Endodermal cell (in vitro differentiated cells): Measurements from ENCODE around the gene STK17B. TPM values are rescaled to one million over a fixed set of nuclear protein-coding genes. Genes with fewer than 3 reads are reported as not detected.

ENCODE experiments used
- DNase-seq: peaks from one replicate; pipeline ENCODE4 v3.0.0-alpha.2; 2017
- H3K27ac ChIP-seq: 2 replicates; pipeline ENCODE4 v1.5.1; 2013; ENCODE audit warnings: mild to moderate bottlenecking, low read depth, low read length, moderate library complexity
- H3K27me3 ChIP-seq: 2 replicates; pipeline ENCODE4 v1.6.1; 2013; ENCODE audit warnings: mild to moderate bottlenecking, low read length, moderate library complexity; ENCODE audit not compliant: insufficient read depth, control insufficient read depth, poor library complexity, severe bottlenecking
- H3K36me3 ChIP-seq: 2 replicates; pipeline ENCODE4 v1.7.0; 2013; ENCODE audit warnings: mild to moderate bottlenecking, low read length, moderate library complexity; ENCODE audit not compliant: control insufficient read depth, insufficient read depth
- H3K4me1 ChIP-seq: one replicate; pipeline ENCODE4 v1.7.0; 2013; ENCODE audit warnings: low read length; ENCODE audit not compliant: control insufficient read depth, insufficient read depth
- H3K4me3 ChIP-seq: 2 replicates; pipeline ENCODE4 v1.5.1; 2013; ENCODE audit warnings: mild to moderate bottlenecking, low read length, moderate library complexity
- H3K9ac ChIP-seq: 2 replicates; pipeline ENCODE4 v1.6.1; 2013; ENCODE audit warnings: mild to moderate bottlenecking, low read length, moderate library complexity; ENCODE audit not compliant: poor library complexity, severe bottlenecking; ENCODE audit errors: extremely low read depth
- H3K9me3 ChIP-seq: 2 replicates; pipeline ENCODE4 v1.6.1; 2013; ENCODE audit warnings: mild to moderate bottlenecking, low read length, moderate library complexity; ENCODE audit not compliant: control insufficient read depth
- H3K27ac Mint-ChIP-seq: 2 replicates; pipeline ENCODE4 v1.8.0; 2020; ENCODE audit warnings: mixed read lengths
- H3K27me3 Mint-ChIP-seq: 2 replicates; pipeline ENCODE4 v1.8.0; 2021; ENCODE audit warnings: mild to moderate bottlenecking, mixed read lengths; ENCODE audit not compliant: insufficient read depth
- H3K36me3 Mint-ChIP-seq: 2 replicates; pipeline ENCODE4 v1.8.0; 2020; ENCODE audit warnings: low read depth, mixed read lengths
- H3K4me1 Mint-ChIP-seq: 2 replicates; pipeline ENCODE4 v1.8.0; 2020; ENCODE audit warnings: mixed read lengths
- H3K4me3 Mint-ChIP-seq: 2 replicates; pipeline ENCODE4 v1.8.0; 2020; ENCODE audit warnings: mild to moderate bottlenecking, moderate library complexity, mixed read lengths
- H3K9me3 Mint-ChIP-seq: 2 replicates; pipeline ENCODE4 v1.8.0; 2020; ENCODE audit warnings: mild to moderate bottlenecking, mixed read lengths
- CTCF ChIP-seq: fragments of 200-600 bp; sonication (generic); conservative IDR thresholded peaks from 2 replicates; pipeline ENCODE4 v1.5.0; 2021; ENCODE audit warnings: antibody characterized with exemption, mild to moderate bottlenecking
- WGBS, 2 experiments: methylation state at CpG; one replicate each; pipeline versions ENCODE4 v1.1.5 to v1.1.7; 2013; ENCODE audit warnings: missing lambda C conversion rate in 2 of 2, mixed read lengths in 1 of 2; ENCODE audit not compliant: insufficient coverage in 1 of 2, insufficient read length in 1 of 2; 5-methylcytosine and 5-hydroxymethylcytosine counted together
- total RNA-seq, 2 donors: library from RNA; stranded (reverse); fragmentation: NEBNext Ultra II Directional in 1 of 2; extraction: Animal tissue kit (Norgen Biotek cat#: 25700) in 1 of 2; gene quantifications; 2 replicates in 1 of 2; 3 replicates in 1 of 2; pipeline ENCODE4 v1.2.1, GENCODE V29; 2021

STK17B gene
- total RNA-seq, 2 donors from 2014 or later: 6.2 to 10.8 TPM

GRCh38 chr2:196137271-196137670, 34.1 kb downstream of the STK17B start:
- WGBS, 2 experiments: 93 to 94% methylated on average over 2 of the region's 2 CpGs
- Histone ChIP-seq H3K9me3 (peaks cover 13% of the 10 kb centered on the region), H3K36me3 (peaks cover 6% of the 10 kb centered on the region), H3K27ac (no peak overlapping the region), H3K4me1 (no peaks in the 10 kb centered on the region), H3K27me3 (no peaks in the 10 kb centered on the region), H3K4me3 (no peak overlapping the region), H3K9ac (no peak overlapping the region)
- Mint-ChIP-seq H3K27me3 (no peaks in the 10 kb centered on the region), H3K9me3 (peaks cover 15% of the 10 kb centered on the region), H3K4me1 (no peaks in the 10 kb centered on the region), H3K36me3 (peaks cover 60% of the 10 kb centered on the region), H3K4me3 (no peak overlapping the region), H3K27ac (no peak overlapping the region)
- no peak for TF ChIP-seq CTCF
- no peak for DNase-seq

GRCh38 chr2:196136151-196136550, 35.2 kb downstream of the STK17B start:
- Histone ChIP-seq H3K27me3 (no peaks in the 10 kb centered on the region), H3K27ac (no peak overlapping the region), H3K9me3 (peaks cover 24% of the 10 kb centered on the region), H3K4me1 (no peaks in the 10 kb centered on the region), H3K9ac (no peak overlapping the region), H3K36me3 (peaks cover 6% of the 10 kb centered on the region), H3K4me3 (no peak overlapping the region)
- WGBS, 2 experiments: 86 to 90% methylated on average over 5 to 7 of the region's 7 CpGs
- Mint-ChIP-seq H3K27ac (no peak overlapping the region), H3K27me3 (no peaks in the 10 kb centered on the region), H3K4me3 (no peak overlapping the region), H3K36me3 (peaks cover 69% of the 10 kb centered on the region), H3K4me1 (no peaks in the 10 kb centered on the region), H3K9me3 (peaks cover 26% of the 10 kb centered on the region)
- TF ChIP-seq CTCF: no peak
- DNase-seq: no peak

- Histone ChIP-seq H3K9ac (no peak overlapping the region), H3K36me3 (peaks cover 6% of the 10 kb centered on the region), H3K27me3 (no peaks in the 10 kb centered on the region), H3K27ac (no peak overlapping the region), H3K4me3 (no peak overlapping the region), H3K9me3 (peaks cover 63% of the 10 kb centered on the region), H3K4me1 (peaks cover 3% of the 10 kb centered on the region)
- Mint-ChIP-seq H3K27ac (no peak overlapping the region), H3K36me3 (peaks cover 58% of the 10 kb centered on the region), H3K4me3 (no peak overlapping the region), H3K27me3 (no peaks in the 10 kb centered on the region), H3K4me1 (no peaks in the 10 kb centered on the region), H3K9me3 (peaks cover 63% of the 10 kb centered on the region)
- 76 to 88% methylated on average over 1 to 5 of the region's 5 CpGs for WGBS, 2 experiments
- no peak for TF ChIP-seq CTCF
- DNase-seq: peak; percentile 68
Observed at GRCh38 chr2:196131949-196132925, 39.1 kb downstream of the STK17B start.
